Measurements from ENCODE around the gene FOXB1.

FOXB1 gene

DNA sequence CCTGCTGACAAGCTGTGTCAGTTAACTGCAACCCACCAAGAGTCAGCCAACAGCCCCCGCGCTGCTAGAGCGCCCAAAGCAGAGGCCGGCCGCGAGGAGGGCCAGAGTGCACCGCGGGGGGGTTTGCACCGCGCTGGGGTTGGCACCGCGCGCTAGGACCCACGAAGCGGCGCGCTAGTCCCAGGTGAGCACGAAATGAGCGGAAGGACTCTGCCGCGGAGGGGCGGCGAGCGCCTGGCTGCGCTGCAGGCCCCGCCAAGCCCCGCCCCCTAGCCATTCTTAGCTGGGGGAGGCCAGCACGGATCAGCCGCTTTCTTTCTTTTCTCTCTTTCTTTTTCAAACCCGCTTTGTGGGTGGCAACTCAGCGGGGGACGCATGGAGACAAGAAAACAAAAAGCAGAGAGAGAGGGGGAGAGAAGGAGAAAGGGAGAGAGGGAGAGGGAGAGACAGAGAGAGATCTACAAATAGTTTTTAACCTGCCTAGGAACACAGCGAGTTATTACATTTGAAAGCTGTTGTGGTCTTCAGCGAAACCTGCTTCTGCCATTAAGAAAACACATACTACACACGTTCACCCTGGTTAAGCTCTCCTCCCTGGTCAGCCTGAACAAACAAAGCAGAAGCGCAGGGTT, 6.9 kb upstream of the FOXB1 start:
- TF ChIP-seq, protein P1, sequence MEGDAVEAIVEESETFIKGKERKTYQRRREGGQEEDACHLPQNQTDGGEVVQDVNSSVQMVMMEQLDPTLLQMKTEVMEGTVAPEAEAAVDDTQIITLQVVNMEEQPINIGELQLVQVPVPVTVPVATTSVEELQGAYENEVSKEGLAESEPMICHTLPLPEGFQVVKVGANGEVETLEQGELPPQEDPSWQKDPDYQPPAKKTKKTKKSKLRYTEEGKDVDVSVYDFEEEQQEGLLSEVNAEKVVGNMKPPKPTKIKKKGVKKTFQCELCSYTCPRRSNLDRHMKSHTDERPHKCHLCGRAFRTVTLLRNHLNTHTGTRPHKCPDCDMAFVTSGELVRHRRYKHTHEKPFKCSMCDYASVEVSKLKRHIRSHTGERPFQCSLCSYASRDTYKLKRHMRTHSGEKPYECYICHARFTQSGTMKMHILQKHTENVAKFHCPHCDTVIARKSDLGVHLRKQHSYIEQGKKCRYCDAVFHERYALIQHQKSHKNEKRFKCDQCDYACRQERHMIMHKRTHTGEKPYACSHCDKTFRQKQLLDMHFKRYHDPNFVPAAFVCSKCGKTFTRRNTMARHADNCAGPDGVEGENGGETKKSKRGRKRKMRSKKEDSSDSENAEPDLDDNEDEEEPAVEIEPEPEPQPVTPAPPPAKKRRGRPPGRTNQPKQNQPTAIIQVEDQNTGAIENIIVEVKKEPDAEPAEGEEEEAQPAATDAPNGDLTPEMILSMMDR (IDR thresholded peaks at IDR 0.05; ENCODE audit: low read depth, low read length) = no peak
- H3K36me3 ChIP-seq = no peaks in the 10 kb centered on the region
- H3K4me1 ChIP-seq = no peaks in the 10 kb centered on the region
- no peak for DNase-seq
- no peak overlapping the region for H3K4me3 ChIP-seq (ENCODE audit: low read depth, low read length)
- H3K27me3 ChIP-seq = peaks cover 100% of the 10 kb centered on the region
- H3K9me3 ChIP-seq = no peaks in the 10 kb centered on the region

DNA sequence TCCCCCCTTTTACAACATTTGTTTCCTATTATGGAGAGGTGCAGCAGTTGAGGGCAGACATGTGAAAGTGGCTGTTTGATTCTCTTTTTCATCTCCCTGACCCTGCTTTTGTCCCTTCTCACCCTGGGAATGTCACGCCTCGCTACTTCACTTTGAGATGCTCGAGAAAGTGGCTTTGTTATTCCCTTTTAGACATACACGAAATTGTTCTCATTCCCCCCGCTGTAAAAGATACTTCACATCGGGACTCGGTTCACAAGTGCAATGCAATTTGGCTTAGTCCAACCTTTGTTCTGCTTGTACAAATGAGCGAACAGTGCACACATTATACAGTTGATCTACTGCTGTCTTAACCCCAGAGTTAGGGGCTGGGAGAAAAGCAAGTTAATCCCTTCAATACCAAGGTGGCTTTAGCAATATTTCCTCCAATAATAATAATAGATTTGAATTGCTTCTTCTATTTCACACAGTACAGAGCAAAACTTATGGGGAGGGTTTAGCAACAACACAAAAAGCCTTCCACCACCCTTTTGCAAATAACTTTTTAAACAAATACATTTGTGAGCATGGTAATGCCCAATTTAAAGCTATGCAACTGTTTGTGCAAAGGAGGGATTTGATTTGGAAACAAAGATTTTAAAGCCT, 5.7 kb upstream of the FOXB1 start:
- no peaks in the 10 kb centered on the region for H3K36me3 ChIP-seq
- no peaks in the 10 kb centered on the region for H3K4me1 ChIP-seq
- TF ChIP-seq, protein P1 (IDR thresholded peaks at IDR 0.05; ENCODE audit: low read depth, low read length) = no peak
- H3K9me3 ChIP-seq = no peaks in the 10 kb centered on the region
- H3K27me3 ChIP-seq = peaks cover 98% of the 10 kb centered on the region
- no peak for DNase-seq
- no peak overlapping the region for H3K4me3 ChIP-seq (ENCODE audit: low read depth, low read length)

DNA sequence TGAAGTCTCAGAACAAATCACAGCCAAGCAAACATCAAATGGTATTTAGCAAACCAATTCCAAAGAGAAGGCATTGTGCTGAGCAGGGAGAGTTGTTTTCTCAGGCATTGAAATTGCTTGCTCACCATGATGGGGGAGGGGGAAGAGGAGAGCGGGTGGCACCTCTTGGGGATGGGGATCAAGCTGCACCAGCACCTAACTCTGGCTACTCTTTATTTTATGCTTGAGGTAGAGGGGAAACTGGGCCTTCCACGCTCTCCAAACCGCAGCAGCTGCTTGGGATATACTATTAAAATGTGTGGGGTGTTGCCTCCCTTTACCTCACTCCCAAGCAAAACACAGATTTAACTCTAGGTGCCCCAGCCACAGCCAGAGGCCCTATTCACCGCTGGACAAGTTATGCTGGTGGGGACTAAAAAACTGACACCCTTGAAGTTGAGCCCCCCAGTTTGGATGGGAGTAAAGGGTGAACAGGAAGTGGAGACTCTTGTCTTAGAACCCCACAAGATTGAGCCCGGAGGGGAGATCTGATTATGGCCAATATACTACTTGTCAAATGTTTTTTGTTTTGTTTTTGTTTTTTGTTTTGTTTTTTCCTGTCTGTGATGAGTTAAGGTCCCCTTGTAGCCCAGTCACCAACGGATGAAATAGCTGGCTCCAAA, 5.0 kb upstream of the FOXB1 start:
- TF ChIP-seq, protein P1 (IDR thresholded peaks at IDR 0.05; ENCODE audit: low read depth, low read length) = no peak
- Histone ChIP-seq H3K4me3 (ENCODE audit: low read depth, low read length) (no peak overlapping the region), H3K36me3 (no peaks in the 10 kb centered on the region), H3K4me1 (no peaks in the 10 kb centered on the region), H3K9me3 (no peaks in the 10 kb centered on the region), H3K27me3 (peaks cover 98% of the 10 kb centered on the region)
- DNase-seq = no peak

DNA sequence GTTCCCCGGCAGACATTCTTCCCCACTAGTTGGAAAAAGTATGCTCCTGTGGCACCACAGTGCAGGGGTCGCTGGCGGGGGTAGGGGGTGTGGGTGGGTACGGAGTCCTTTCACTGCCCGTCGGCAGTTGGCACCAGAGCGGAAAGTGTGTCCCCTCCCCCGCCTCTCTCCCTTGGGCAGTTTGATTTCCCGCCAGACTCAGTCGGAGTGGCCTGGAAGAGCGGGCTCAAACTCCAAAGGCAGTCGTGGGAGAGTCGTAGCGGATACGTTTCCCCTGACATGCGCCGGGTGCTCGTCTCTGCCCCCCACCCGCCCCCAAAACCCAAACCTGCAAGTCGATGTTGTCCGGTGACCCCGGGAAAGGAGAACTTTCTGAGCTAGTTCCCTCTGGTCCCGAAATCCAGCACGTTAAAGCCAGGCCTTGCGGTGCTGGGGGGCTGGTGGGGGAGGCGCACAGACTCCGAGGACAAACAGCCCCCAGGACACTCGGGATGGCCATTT, 4.4 kb upstream of the FOXB1 start:
- Histone ChIP-seq H3K27me3 (peaks cover 98% of the 10 kb centered on the region), H3K4me3 (ENCODE audit: low read depth, low read length) (no peak overlapping the region), H3K9me3 (no peaks in the 10 kb centered on the region), H3K36me3 (no peaks in the 10 kb centered on the region), H3K4me1 (no peaks in the 10 kb centered on the region)
- no peak for DNase-seq
- TF ChIP-seq, protein P1 (IDR thresholded peaks at IDR 0.05; ENCODE audit: low read depth, low read length) = no peak

DNA sequence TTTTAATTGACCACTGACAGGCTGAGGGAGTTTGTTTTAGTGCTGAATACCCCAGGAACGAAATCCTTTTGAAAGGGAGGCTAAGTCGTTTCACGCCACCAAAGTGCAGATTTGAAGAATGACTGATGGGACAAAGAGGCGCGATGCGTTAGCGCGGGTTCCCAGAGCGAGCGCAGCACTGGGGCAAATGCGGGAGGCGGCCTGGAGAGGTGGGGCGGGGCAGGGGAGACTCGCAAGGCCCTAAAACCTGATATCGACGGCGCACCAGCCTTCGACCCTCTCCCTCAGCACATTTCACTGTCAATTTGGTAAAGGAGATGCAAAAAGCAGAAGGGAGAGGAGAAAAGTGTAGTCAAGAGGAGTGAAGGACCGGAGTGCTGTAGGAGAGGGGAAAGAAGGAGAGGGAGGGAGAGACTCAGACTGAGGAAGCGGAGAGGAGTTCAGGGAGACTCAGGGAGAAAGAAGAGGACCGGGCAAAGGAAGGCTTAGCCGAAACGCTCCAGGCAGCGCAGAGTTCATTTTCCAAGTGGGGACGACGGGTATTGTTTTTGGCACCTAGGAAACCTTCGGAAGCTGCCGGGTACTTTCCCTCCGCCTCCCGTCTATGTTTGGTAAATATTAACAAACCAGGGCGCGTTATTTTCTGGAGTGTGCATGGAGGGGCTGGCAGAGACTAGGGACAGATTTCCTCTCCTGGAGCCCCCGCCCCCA, 3.8 kb upstream of the FOXB1 start:
- H3K27me3 ChIP-seq = peaks cover 98% of the 10 kb centered on the region
- no peaks in the 10 kb centered on the region for H3K4me1 ChIP-seq
- no peak overlapping the region for H3K4me3 ChIP-seq (ENCODE audit: low read depth, low read length)
- no peak for DNase-seq
- H3K9me3 ChIP-seq = no peaks in the 10 kb centered on the region
- TF ChIP-seq, protein P1 (IDR thresholded peaks at IDR 0.05; ENCODE audit: low read depth, low read length) = no peak
- H3K36me3 ChIP-seq = no peaks in the 10 kb centered on the region

Data from BE2C (cell line).